ENCODE measurements around the gene PPP2R2C.

The PPP2R2C gene

DNA sequence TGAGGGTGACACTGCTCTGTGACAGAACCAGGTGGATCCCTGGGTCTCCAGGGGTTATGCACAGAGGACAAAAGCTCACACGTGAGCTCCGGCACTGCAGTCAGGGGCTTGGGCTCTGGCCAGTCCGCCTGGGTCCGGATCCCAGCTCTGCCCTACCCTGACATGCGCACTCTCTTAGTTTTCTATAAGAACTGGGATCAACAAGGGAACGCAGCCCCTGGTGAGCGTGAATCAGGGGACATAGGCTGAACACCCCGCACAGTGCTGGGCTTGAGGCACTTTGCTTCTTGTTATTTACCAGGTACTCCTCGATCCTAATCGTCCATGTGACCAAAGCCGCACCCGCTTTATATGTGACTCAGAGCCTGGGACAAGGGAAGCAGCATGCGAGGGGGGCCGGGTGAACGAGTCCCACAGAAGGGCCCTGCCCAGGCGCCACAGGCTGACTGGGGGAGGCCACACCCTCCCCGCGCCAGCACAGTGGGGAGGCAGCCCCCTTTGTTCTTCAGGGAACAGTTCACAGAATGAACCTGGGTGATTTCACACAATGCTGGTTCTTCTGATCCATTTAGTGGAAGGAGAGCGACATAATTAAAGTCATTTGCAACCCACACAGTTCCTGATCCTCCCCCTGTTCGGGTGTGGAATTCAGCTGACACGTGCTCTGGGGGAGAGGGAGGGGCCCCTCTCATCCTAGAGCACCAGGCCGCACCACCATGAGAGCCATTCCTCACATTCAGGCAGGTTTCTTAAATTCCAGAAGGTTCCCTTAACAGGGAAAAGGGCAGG, 147.2 kb downstream of the PPP2R2C start:
- DNase-seq = peak; percentile 36

- DNase-seq = no peak
Observed at GRCh38 chr4:6324461-6324998, 147.9 kb downstream of the PPP2R2C start.

DNA sequence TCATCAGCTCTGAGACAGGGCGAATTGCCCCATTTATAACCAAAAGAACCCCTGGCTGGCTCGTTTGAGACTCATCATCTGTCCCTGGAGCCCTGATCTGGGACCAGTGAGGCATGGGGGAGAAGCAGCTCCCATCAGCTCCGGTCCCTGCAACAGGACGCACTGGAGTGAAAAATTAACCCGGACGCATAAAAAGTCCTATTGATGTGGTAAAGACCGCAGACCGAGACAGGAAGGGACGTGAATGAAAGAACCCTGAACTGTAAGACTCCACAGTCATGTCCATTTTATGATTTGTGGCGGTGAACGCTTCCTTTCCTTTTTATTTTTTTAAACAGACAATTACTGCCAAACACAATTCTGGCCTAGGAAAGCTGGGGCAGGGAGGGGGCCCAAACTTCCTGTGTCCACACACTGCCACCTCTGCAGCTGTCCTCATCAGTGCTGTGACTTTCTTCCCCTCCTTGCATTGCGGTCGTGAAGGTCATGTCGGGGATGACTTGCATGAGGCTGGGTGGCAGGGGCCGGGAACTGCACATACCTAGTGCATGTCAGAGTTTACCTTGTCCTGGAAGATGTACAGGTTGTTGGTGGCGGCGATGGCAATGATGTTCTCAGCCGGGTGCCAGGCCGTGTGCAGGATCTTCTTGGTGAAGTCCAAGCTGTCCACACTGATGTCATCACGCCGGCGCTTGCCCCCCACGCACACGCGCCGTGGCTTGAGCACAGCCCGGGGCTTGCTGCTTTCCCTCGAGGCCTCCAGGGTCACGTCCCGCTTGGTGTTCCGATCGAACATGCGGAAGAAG, 149.4 kb downstream of the PPP2R2C start:
- DNase-seq = no peak

DNA sequence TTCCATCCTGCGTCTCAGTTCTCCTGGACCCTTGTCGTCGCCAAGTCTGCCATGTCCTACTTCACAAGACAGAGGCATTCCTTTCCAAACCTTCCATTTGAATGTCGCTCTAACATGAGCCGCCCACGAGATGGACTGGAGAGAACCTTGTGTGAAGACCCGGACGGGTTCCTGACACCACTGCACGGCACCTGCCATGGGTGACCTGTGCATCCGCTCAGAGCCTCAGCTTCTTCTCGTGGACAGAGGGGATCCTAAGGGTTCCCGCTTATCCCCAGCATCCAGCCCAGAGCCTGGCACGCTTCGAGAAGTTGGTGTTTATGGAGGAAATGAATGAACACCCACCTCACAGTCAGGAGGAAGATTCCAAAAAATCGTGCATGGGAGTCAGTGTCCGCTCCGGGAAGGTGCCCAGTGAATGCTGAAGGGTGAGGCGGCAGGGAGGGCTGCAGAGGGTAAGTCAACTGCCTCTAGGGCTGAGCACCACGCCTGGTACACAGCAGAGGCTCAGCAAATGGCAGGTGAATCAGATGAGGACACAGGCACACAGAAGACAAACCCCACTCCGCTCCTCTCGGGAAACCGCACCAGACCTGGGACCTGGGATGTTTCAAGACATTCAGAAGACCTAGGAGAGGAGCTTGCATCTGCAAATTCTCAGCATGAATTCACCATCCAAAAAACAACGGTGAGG, 150.2 kb downstream of the PPP2R2C start:
- no peak for DNase-seq

GRCh38 chr4:6321361-6321760, 151.1 kb downstream of the PPP2R2C start:
- DNase-seq = no peak

DNA sequence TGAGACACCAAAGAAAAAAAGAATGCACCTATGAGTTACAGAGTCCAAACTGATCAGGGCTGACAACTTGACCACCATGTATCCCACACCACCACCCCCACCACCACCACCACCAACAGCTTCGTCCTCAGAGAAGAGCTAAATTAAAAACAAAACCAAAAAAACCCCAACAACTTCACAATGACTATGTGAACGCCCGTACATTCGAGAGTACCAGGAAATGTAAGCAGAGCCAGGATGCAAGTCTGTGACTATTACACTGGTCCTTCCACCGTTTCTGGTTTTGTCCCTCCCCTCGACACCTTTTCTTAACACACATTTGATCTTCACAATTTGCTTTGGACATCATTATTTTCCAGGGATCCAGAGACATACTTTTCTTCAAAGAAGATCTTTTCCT, 151.8 kb downstream of the PPP2R2C start:
- no peak for DNase-seq

GRCh38 chr4:6319530-6320150, 152.8 kb downstream of the PPP2R2C start:
- DNase-seq = no peak

DNA sequence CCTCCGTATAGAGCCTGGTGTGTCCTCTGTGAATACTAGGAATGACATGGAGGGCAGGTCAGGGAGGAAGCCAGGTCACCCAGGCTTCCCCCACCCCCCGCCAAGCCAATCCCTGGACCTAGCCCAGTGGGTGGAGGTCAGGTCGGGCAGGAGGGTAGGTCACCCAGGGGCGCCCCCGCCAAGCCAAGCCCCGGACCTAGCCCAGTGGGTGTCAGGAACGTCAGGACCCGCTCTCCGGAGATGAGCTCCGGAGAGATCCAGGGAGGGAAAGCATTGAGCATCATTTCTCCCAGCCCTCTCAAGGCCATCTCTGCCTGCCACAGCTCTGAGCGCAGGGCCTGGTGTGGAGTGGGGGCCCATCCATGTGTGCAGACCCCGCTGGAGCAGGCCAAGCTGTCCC, 154.2 kb downstream of the PPP2R2C start:
- no peak for DNase-seq

DNA sequence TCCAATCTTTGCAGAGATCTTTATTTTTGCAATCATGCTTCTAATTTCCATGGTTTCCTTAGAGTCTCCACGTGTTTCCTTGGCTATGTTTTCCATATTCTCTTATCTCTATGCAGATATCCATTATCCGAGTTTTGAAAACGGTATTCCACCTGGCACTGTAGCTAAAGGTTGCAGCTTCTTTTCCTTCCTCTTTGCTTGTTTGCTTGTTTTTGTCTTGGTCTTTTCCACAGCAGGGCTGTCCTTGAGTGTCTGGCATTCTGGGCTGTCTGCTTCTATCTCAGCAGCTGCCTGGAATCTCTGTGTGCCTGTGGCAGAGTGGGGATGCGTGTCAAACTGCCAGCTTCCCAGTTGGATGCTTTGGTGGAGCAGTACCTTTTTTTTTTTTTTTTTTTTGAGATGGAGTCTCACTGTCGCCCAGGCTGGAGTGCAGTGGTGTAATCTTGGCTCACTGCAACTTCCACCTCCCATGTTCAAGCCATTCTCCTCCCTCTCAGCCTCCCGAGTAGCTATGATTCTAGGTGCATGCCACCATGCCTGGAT, 155.9 kb downstream of the PPP2R2C start:
- no peak for DNase-seq

- DNase-seq = no peak
Observed at GRCh38 chr4:6313216-6313615, 159.2 kb downstream of the PPP2R2C start.

- DNase-seq = no peak
Observed at GRCh38 chr4:6309777-6310176, 162.6 kb downstream of the PPP2R2C start.

- DNase-seq = peak; percentile 66
Observed at GRCh38 chr4:6308899-6309643, 163.3 kb downstream of the PPP2R2C start.

DNA sequence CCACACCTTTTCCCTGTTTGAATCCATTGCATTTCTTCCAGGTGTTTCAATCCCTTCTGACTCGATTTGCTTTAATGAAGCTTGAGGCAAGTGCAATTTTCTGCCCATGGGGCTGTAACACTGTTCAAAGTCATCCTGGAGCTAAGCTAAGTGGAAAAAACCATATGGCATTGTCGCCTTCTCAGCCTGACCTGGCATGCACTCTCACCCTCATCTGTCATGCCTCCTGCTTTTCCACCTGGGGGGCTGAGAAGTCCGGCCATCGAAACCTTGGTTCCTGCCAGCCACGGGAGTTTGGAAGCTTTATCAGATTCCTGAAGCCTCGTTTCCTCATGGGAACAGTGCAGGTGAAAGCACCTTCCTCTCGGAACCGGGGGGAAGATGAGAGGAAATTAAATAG, 164.5 kb downstream of the PPP2R2C start:
- DNase-seq = no peak

- DNase-seq = no peak
Observed at GRCh38 chr4:6307230-6307629, 165.2 kb downstream of the PPP2R2C start.

DNA sequence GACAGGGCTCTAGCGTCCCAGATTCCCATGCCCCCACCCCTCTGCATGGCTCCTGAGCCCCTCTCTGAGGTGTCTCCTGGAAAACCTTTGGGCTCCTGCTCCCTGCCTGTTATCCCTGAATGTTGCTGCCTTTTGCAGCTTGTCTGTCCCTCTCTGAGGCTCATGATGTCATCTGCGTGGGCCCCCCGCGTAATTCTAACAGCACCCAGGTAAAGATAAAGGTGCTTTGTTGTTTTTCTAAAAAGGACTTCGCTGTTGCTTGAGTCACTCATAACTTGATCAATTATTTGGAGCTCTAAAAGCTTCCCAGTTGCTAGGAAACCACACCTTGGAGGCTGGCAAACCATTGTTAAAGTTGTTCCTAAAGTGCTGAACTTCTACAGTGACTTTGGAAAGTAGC, 166.1 kb downstream of the PPP2R2C start:
- DNase-seq = no peak

GRCh38 chr4:6303943-6304342, 168.5 kb downstream of the PPP2R2C start:
- DNase-seq = no peak

DNA sequence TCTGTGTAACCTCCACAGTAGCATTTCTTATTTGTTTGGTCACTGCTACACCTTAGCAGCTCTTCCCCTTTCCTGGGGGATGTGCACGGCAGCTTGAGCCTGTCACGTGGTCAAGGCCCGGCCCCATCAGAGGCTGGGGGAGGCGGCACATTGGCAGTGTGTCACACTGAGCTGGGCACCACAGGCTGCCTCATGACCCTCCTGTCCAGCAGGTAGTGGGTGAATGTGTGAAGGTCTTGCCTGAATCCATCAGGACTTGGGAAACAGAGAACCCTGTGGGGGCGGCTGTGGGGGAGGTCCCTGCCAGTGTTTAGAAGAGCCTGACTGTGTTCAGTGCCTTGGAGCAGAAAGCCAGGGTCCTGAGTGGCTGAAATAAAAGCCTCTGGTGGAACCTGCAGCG, 169.5 kb downstream of the PPP2R2C start:
- DNase-seq = no peak

GRCh38 chr4:6301732-6302442, 170.5 kb downstream of the PPP2R2C start:
- DNase-seq = no peak

DNA sequence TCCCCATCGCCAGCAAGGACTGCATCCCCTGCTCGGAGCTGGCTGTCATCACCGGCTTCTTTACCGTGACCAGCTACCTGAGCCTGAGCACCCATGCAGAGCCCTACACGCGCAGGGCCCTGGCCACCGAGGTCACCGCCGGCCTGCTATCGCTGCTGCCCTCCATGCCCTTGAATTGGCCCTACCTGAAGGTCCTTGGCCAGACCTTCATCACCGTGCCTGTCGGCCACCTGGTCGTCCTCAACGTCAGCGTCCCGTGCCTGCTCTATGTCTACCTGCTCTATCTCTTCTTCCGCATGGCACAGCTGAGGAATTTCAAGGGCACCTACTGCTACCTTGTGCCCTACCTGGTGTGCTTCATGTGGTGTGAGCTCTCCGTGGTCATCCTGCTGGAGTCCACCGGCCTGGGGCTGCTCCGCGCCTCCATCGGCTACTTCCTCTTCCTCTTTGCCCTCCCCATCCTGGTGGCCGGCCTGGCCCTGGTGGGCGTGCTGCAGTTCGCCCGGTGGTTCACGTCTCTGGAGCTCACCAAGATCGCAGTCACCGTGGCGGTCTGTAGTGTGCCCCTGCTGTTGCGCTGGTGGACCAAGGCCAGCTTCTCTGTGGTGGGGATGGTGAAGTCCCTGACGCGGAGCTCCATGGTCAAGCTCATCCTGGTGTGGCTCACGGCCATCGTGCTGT, 171.2 kb downstream of the PPP2R2C start:
- DNase-seq = no peak

DNA sequence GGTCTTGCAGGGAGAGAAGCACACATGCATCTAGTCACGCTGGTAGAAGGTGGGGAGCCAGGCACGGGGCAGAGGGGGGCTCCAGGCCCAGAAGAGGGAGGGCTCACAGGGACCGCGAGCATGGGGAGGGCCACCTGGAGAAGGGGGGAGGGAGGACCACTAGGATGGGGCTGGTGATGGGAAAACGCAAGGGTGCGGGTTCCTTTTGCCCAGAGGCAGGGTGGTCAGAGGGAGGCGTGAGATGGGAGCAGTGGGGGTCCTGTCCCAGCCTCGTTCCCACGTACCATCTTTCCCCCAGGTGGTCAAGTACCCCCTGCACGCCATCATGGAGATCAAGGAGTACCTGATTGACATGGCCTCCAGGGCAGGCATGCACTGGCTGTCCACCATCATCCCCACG, 172.1 kb downstream of the PPP2R2C start:
- DNase-seq = no peak

- DNase-seq = no peak
Observed at GRCh38 chr4:6299875-6300274, 172.5 kb downstream of the PPP2R2C start.
